ENCODE measurements around the gene ETV3L.

The ETV3L gene

GRCh38 chr1:157087030-157087429, 12.6 kb downstream of the ETV3L start:
- Histone ChIP-seq H2BK12ac (ENCODE audit: low read length) (no peak overlapping the region), H3K4ac (ENCODE audit: low read length) (no peak overlapping the region), H3K4me1 (ENCODE audit: control insufficient read depth in 2 of 2, insufficient read depth in 1 of 2, low read depth in 1 of 2, low read length in 2 of 2) (peaks cover 0 to 8% of the 10 kb centered on the region in 2 donors), H2AK5ac (ENCODE audit: low read depth, low read length) (no peak overlapping the region), H2BK15ac (ENCODE audit: low read length) (no peak overlapping the region), H3K14ac (ENCODE audit: low read length) (no peak overlapping the region), H4K91ac (ENCODE audit: low read depth, low read length, poor library complexity) (no peak overlapping the region), H3K79me1 (ENCODE audit: low read depth, low read length) (no peaks in the 10 kb centered on the region), H2BK5ac (ENCODE audit: low read length) (no peak overlapping the region), H3K27me3 (ENCODE audit: control insufficient read depth in 3 of 3, insufficient read depth in 3 of 3, low read depth in 1 of 3, low read length in 3 of 3) (peaks cover 0 to 25% (median 0%) of the 10 kb centered on the region in 3 experiments), H3K23ac (ENCODE audit: low read depth, low read length, poor library complexity) (no peak overlapping the region), H3K36me3 (replicated peaks in 1 of 2; ENCODE audit: control insufficient read depth in 2 of 2, insufficient read depth in 2 of 2, low read length in 2 of 2) (no peaks in the 10 kb centered on the region), H4K8ac (ENCODE audit: low read depth, low read length) (no peak overlapping the region), H2AFZ (ENCODE audit: low read length) (no peak overlapping the region), H3K9me3 (replicated peaks in 1 of 2; ENCODE audit: control insufficient read depth in 2 of 2, insufficient read depth in 1 of 2, low read depth in 1 of 2, low read length in 2 of 2) (no peaks in the 10 kb centered on the region), H3K4me3 (ENCODE audit: low read length in 2 of 2) (no peak overlapping the region), H3K27ac (replicated peaks; ENCODE audit: low read length) (no peak overlapping the region), H3K18ac (ENCODE audit: low read length) (no peak overlapping the region), H3K4me2 (ENCODE audit: insufficient read depth, low read length, poor library complexity, severe bottlenecking) (no peak overlapping the region), H3K9ac (ENCODE audit: low read depth, low read length, poor library complexity) (no peak overlapping the region), H2BK120ac (ENCODE audit: low read depth, low read length) (no peak overlapping the region)
- WGBS, 2 donors (ENCODE audit: extremely low coverage in 2 of 2, insufficient read length in 2 of 2, insufficient replicate concordance in 1 of 2) = no CpG with 5 or more reads among the region's 5 CpGs
- DNase-seq (ENCODE audit: low spot score) = no peak

- no peak for DNase-seq (ENCODE audit: low spot score)
- no CpG with 5 or more reads among the region's 6 CpGs for WGBS, 2 donors (ENCODE audit: extremely low coverage in 2 of 2, insufficient read length in 2 of 2, insufficient replicate concordance in 1 of 2)
- Histone ChIP-seq H2BK5ac (ENCODE audit: low read length) (no peak overlapping the region), H3K4me3 (ENCODE audit: low read length in 2 of 2) (no peak overlapping the region), H3K27ac (replicated peaks; ENCODE audit: low read length) (no peak overlapping the region), H3K4me2 (ENCODE audit: insufficient read depth, low read length, poor library complexity, severe bottlenecking) (no peak overlapping the region), H3K23ac (ENCODE audit: low read depth, low read length, poor library complexity) (no peak overlapping the region), H2AFZ (ENCODE audit: low read length) (no peak overlapping the region), H3K4ac (ENCODE audit: low read length) (no peak overlapping the region), H4K91ac (ENCODE audit: low read depth, low read length, poor library complexity) (no peak overlapping the region), H3K79me1 (ENCODE audit: low read depth, low read length) (no peaks in the 10 kb centered on the region), H3K36me3 (replicated peaks in 1 of 2; ENCODE audit: control insufficient read depth in 2 of 2, insufficient read depth in 2 of 2, low read length in 2 of 2) (no peaks in the 10 kb centered on the region), H3K14ac (ENCODE audit: low read length) (no peak overlapping the region), H3K4me1 (ENCODE audit: control insufficient read depth in 2 of 2, insufficient read depth in 1 of 2, low read depth in 1 of 2, low read length in 2 of 2) (peaks cover 0 to 12% of the 10 kb centered on the region in 2 donors), H2BK15ac (ENCODE audit: low read length) (no peak overlapping the region), H3K9ac (ENCODE audit: low read depth, low read length, poor library complexity) (no peak overlapping the region), H3K27me3 (ENCODE audit: control insufficient read depth in 3 of 3, insufficient read depth in 3 of 3, low read depth in 1 of 3, low read length in 3 of 3) (peaks cover 0 to 20% (median 0%) of the 10 kb centered on the region in 3 experiments), H4K8ac (ENCODE audit: low read depth, low read length) (no peak overlapping the region), H2BK12ac (ENCODE audit: low read length) (no peak overlapping the region), H2AK5ac (ENCODE audit: low read depth, low read length) (no peak overlapping the region), H3K9me3 (replicated peaks in 1 of 2; ENCODE audit: control insufficient read depth in 2 of 2, insufficient read depth in 1 of 2, low read depth in 1 of 2, low read length in 2 of 2) (no peaks in the 10 kb centered on the region), H2BK120ac (ENCODE audit: low read depth, low read length) (no peak overlapping the region), H3K18ac (ENCODE audit: low read length) (no peak overlapping the region)
These were observed 13.3 kb downstream of the ETV3L start for GRCh38 chr1:157086299-157086698.

- Histone ChIP-seq H3K4ac (ENCODE audit: low read length) (no peak overlapping the region), H2AK5ac (ENCODE audit: low read depth, low read length) (no peak overlapping the region), H3K4me2 (ENCODE audit: insufficient read depth, low read length, poor library complexity, severe bottlenecking) (no peak overlapping the region), H3K18ac (ENCODE audit: low read length) (no peak overlapping the region), H4K91ac (ENCODE audit: low read depth, low read length, poor library complexity) (no peak overlapping the region), H2AFZ (ENCODE audit: low read length) (no peak overlapping the region), H3K23ac (ENCODE audit: low read depth, low read length, poor library complexity) (no peak overlapping the region), H3K9me3 (replicated peaks in 1 of 2; ENCODE audit: control insufficient read depth in 2 of 2, insufficient read depth in 1 of 2, low read depth in 1 of 2, low read length in 2 of 2) (peaks cover 0 to 2% of the 10 kb centered on the region in 2 donors), H2BK15ac (ENCODE audit: low read length) (no peak overlapping the region), H3K14ac (ENCODE audit: low read length) (no peak overlapping the region), H3K36me3 (replicated peaks in 1 of 2; ENCODE audit: control insufficient read depth in 2 of 2, insufficient read depth in 2 of 2, low read length in 2 of 2) (no peaks in the 10 kb centered on the region), H2BK5ac (ENCODE audit: low read length) (no peak overlapping the region), H3K79me1 (ENCODE audit: low read depth, low read length) (no peaks in the 10 kb centered on the region), H3K27ac (replicated peaks; ENCODE audit: low read length) (no peak overlapping the region), H2BK12ac (ENCODE audit: low read length) (no peak overlapping the region), H3K4me1 (ENCODE audit: control insufficient read depth in 2 of 2, insufficient read depth in 1 of 2, low read depth in 1 of 2, low read length in 2 of 2) (peaks cover 0 to 10% of the 10 kb centered on the region in 2 donors), H3K4me3 (ENCODE audit: low read length in 2 of 2) (no peak overlapping the region), H2BK120ac (ENCODE audit: low read depth, low read length) (no peak overlapping the region), H3K27me3 (ENCODE audit: control insufficient read depth in 3 of 3, insufficient read depth in 3 of 3, low read depth in 1 of 3, low read length in 3 of 3) (peaks cover 0 to 15% (median 0%) of the 10 kb centered on the region in 3 experiments), H4K8ac (ENCODE audit: low read depth, low read length) (no peak overlapping the region), H3K9ac (ENCODE audit: low read depth, low read length, poor library complexity) (no peak overlapping the region)
- WGBS, 2 donors (ENCODE audit: extremely low coverage in 2 of 2, insufficient read length in 2 of 2, insufficient replicate concordance in 1 of 2) = no CpG with 5 or more reads among the region's 5 CpGs
- no peak for DNase-seq (ENCODE audit: low spot score)
These were observed 14.2 kb downstream of the ETV3L start for GRCh38 chr1:157085421-157085820.

- H3K23ac ChIP-seq (ENCODE audit: low read depth, low read length, poor library complexity) = no peak overlapping the region
- no peak overlapping the region for H3K4me2 ChIP-seq (ENCODE audit: insufficient read depth, low read length, poor library complexity, severe bottlenecking)
- H3K9me3 ChIP-seq (replicated peaks in 1 of 2; ENCODE audit: control insufficient read depth in 2 of 2, insufficient read depth in 1 of 2, low read depth in 1 of 2, low read length in 2 of 2) = peaks cover 0 to 2% of the 10 kb centered on the region in 2 donors
- H4K8ac ChIP-seq (ENCODE audit: low read depth, low read length) = no peak overlapping the region
- H2BK15ac ChIP-seq (ENCODE audit: low read length) = no peak overlapping the region
- no peak overlapping the region for H3K14ac ChIP-seq (ENCODE audit: low read length)
- no peak overlapping the region for H2BK12ac ChIP-seq (ENCODE audit: low read length)
- no peak overlapping the region for H3K9ac ChIP-seq (ENCODE audit: low read depth, low read length, poor library complexity)
- no peak overlapping the region for H2AK5ac ChIP-seq (ENCODE audit: low read depth, low read length)
- H4K91ac ChIP-seq (ENCODE audit: low read depth, low read length, poor library complexity) = no peak overlapping the region
- no peak overlapping the region for H2BK120ac ChIP-seq (ENCODE audit: low read depth, low read length)
- no peaks in the 10 kb centered on the region for H3K79me1 ChIP-seq (ENCODE audit: low read depth, low read length)
- H3K27me3 ChIP-seq (ENCODE audit: control insufficient read depth in 3 of 3, insufficient read depth in 3 of 3, low read depth in 1 of 3, low read length in 3 of 3) = peaks cover 0 to 13% (median 0%) of the 10 kb centered on the region in 3 experiments
- H3K18ac ChIP-seq (ENCODE audit: low read length) = no peak overlapping the region
- H2AFZ ChIP-seq (ENCODE audit: low read length) = no peak overlapping the region
- H3K27ac ChIP-seq (replicated peaks; ENCODE audit: low read length) = no peak overlapping the region
- H3K4ac ChIP-seq (ENCODE audit: low read length) = no peak overlapping the region
- H3K4me1 ChIP-seq (ENCODE audit: control insufficient read depth in 2 of 2, insufficient read depth in 1 of 2, low read depth in 1 of 2, low read length in 2 of 2) = peaks cover 0 to 8% of the 10 kb centered on the region in 2 donors
- no peak overlapping the region for H2BK5ac ChIP-seq (ENCODE audit: low read length)
- no peak for DNase-seq (ENCODE audit: low spot score)
- no CpG with 5 or more reads among the region's 5 CpGs for WGBS, 2 donors (ENCODE audit: extremely low coverage in 2 of 2, insufficient read length in 2 of 2, insufficient replicate concordance in 1 of 2)
- no peak overlapping the region for H3K4me3 ChIP-seq (ENCODE audit: low read length in 2 of 2)
- H3K36me3 ChIP-seq (replicated peaks in 1 of 2; ENCODE audit: control insufficient read depth in 2 of 2, insufficient read depth in 2 of 2, low read length in 2 of 2) = no peaks in the 10 kb centered on the region
These were observed 14.9 kb downstream of the ETV3L start for GRCh38 chr1:157084720-157085119.

All from neuronal stem cell (in vitro differentiated cells).